MG63 (cell line): Measurements from ENCODE around the gene PTPRE. TPM values are rescaled to one million over a fixed set of nuclear protein-coding genes. Genes with fewer than 3 reads are reported as not detected.
A peak's percentile ranks its signal among the peaks of the same experiment; 100 is the strongest.

Experiments
- DNase-seq: peaks from one replicate; pipeline ENCODE4 v3.0.0-alpha.2; 2020
- H3K27me3 ChIP-seq: fragments of 250-450 bp; sonication (Bioruptor Pico); 2 replicates; pipeline ENCODE4 v1.5.1; 2020; ENCODE audit warnings: mild to moderate bottlenecking, moderate library complexity
- H3K36me3 ChIP-seq: fragments of 250-450 bp; sonication (Bioruptor Pico); 2 replicates; pipeline ENCODE4 v1.5.1; 2020; ENCODE audit warnings: mild to moderate bottlenecking, moderate library complexity
- H3K4me3 ChIP-seq: fragments of 250-450 bp; sonication (Bioruptor Pico); 2 replicates; pipeline ENCODE4 v1.5.1; 2020; ENCODE audit warnings: mild to moderate bottlenecking, moderate library complexity
- H3K9me3 ChIP-seq: fragments of 250-450 bp; sonication (Bioruptor Pico); 2 replicates; pipeline ENCODE4 v1.5.1; 2020; ENCODE audit warnings: mild to moderate bottlenecking, moderate library complexity
- total RNA-seq: library from RNA; depleted of rRNA; stranded (reverse); fragments of >200 nt; shearing (Covaris generic); gene quantifications from 2 replicates; pipeline ENCODE4 v1.2.3, GENCODE V29; 2014; ENCODE audit warnings: low replicate concordance

PTPRE gene
- total RNA-seq, 1 experiment from 2014 or later: 0.86 TPM

DNA sequence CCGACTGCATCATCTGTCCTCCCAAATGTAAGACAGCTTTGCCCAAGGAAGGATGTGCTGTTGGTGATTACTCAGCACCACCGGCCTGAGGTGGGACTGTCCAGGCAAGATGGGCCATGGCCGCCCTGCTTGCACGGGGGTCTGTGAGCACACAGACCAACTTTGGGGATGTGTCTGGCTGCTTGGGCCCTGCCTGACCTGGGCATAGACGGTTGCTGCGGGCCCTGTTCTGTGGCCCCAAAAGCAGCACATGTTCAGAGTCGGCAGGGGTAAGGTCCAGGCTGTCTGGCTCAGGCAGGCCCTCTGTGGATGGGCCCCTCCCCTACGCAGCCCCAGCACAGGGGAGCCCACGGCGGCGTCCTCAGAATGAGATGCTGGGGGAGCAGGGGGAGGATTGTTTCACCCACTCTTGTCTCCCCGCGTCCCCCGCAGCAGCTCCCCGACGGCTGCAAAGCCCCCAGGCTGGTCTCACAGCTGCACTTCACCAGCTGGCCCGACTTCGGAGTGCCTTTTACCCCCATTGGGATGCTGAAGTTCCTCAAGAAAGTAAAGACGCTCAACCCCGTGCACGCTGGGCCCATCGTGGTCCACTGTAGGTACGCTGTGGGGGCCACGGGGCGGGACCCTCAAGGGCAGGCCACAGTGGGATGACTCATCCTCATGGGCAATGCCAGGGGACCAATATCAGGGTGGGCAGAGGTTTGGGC lies 160.9 kb downstream of the PTPRE start:
- H3K27me3 ChIP-seq: no peaks in the 10 kb centered on the region
- H3K4me3 ChIP-seq: no peak overlapping the region
- H3K36me3 ChIP-seq: no peaks in the 10 kb centered on the region
- no peaks in the 10 kb centered on the region for H3K9me3 ChIP-seq
- DNase-seq: no peak

DNA sequence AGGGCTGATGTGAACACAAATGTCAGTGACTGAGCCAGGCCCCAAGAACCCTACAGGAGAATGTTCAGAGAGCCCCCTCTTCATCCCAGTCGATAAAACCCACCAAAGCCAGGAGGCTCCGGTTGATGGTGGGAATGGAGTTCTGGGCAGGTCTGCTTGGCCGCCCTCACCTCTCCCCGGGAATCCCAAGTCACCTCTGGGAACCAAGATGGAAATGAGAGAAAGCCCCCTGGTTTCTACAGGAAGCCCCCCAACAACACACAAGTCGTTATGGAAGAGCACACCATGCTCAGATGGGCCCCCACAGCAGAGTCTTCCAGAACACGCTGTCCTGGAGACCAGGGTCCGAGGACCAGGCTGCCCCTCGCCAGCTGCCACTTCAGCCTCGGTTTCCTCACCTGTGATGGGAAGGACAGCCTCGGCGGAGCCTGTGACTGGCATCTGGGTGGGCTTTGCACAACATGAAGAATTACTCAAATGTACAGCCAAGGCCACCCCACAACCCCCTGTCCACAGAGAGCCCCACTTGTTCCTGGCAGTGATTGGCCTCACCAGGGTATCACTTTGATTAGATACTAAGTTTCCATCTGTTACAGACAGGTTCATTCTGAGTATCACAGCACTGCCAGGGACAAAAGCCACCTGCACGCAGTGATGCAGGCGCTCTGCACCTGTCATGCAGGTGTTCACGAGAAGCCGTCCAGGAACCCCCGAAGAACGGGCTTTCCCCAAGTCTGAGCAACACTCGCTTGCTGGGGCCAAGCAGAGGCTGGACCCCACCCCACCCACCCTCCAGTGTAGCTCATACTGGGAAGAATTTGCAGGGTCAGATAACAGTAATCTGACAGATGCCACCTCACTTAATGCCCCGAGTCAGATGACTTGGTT lies 161.7 kb downstream of the PTPRE start:
- H3K9me3 ChIP-seq: no peaks in the 10 kb centered on the region
- DNase-seq: no peak
- no peaks in the 10 kb centered on the region for H3K36me3 ChIP-seq
- H3K4me3 ChIP-seq: no peak overlapping the region
- no peaks in the 10 kb centered on the region for H3K27me3 ChIP-seq

GRCh38 chr10:128069351-128070051 lies 162.6 kb downstream of the PTPRE start:
- no peak overlapping the region for H3K4me3 ChIP-seq
- H3K9me3 ChIP-seq: no peaks in the 10 kb centered on the region
- no peaks in the 10 kb centered on the region for H3K27me3 ChIP-seq
- peak; percentile 54 for DNase-seq
- no peaks in the 10 kb centered on the region for H3K36me3 ChIP-seq

- no peak overlapping the region for H3K4me3 ChIP-seq
- no peaks in the 10 kb centered on the region for H3K9me3 ChIP-seq
- no peaks in the 10 kb centered on the region for H3K27me3 ChIP-seq
- no peak for DNase-seq
- H3K36me3 ChIP-seq: no peaks in the 10 kb centered on the region
Measured at GRCh38 chr10:128070161-128070560, 163.3 kb downstream of the PTPRE start.

DNA sequence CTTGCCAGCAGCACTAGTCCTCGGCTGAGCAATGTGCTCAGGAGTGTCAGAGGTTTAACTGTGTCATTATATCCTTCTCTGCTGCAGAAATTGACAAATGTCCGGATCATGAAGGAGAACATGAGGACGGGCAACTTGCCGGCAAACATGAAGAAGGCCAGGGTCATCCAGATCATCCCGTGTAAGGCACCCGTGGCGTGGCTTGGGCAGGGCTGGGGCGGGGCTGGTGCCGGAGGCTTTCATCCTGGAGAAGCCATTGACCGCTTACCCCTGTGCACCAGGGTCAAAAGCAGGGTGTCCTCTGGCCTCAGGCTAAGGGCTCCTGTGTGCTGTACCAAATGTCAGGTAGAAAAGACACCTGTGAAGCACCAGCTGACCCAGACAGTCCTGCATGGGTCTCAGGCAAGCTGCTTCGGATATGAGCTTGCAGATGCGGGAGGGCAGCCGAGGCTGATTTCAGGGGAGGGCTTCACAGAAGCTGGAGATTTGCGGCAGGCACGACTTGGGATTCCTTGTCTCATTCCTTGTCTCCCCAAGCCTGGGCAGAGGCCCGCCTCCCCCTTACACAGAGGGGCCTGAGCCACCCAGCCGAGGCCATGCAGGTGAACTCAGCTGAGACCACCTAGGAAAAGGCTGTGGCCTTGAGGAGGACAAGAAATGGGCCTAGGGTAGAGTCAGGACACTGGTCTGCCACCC lies 164.0 kb downstream of the PTPRE start:
- no peaks in the 10 kb centered on the region for H3K36me3 ChIP-seq
- H3K27me3 ChIP-seq: no peaks in the 10 kb centered on the region
- DNase-seq: no peak
- no peaks in the 10 kb centered on the region for H3K9me3 ChIP-seq
- H3K4me3 ChIP-seq: no peak overlapping the region

DNA sequence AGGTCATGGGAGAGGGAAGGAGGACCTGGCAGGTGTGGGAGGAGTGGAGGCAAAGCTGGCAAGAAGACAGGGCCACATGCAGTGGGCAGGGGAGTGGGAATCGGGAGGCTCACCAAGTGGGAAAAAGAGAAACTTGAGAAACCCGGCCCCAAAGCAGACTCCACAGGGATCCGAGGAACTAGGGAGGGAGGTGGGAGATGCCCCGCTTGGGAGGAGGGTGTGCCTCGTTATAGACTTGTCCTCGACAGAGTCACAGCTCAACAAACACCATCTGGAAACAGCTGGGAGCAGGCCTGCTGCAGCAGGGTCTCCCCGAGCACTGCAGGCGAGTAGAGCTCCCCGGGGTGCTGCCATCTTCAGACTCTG lies 164.5 kb downstream of the PTPRE start:
- Histone ChIP-seq H3K27me3 (no peaks in the 10 kb centered on the region), H3K36me3 (no peaks in the 10 kb centered on the region), H3K4me3 (no peak overlapping the region), H3K9me3 (no peaks in the 10 kb centered on the region)
- no peak for DNase-seq

DNA sequence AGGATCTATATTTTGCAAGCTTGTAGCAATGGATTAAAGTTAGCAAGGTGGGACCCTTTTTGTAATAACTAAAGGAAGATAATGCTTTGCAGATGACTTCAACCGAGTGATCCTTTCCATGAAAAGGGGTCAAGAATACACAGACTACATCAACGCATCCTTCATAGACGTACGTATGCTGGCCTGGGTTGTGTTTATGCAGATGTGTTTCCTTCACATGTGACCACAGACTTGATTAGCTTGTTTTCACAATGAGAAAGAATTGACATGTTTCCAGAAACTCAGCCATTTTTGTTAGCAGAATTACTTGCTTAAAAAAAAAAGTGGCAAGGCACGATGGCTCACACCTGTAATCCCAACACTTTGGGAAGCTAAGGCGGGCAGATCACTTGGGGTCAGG lies 165.1 kb downstream of the PTPRE start:
- Histone ChIP-seq H3K27me3 (no peaks in the 10 kb centered on the region), H3K9me3 (no peaks in the 10 kb centered on the region), H3K4me3 (no peak overlapping the region), H3K36me3 (no peaks in the 10 kb centered on the region)
- no peak for DNase-seq

DNA sequence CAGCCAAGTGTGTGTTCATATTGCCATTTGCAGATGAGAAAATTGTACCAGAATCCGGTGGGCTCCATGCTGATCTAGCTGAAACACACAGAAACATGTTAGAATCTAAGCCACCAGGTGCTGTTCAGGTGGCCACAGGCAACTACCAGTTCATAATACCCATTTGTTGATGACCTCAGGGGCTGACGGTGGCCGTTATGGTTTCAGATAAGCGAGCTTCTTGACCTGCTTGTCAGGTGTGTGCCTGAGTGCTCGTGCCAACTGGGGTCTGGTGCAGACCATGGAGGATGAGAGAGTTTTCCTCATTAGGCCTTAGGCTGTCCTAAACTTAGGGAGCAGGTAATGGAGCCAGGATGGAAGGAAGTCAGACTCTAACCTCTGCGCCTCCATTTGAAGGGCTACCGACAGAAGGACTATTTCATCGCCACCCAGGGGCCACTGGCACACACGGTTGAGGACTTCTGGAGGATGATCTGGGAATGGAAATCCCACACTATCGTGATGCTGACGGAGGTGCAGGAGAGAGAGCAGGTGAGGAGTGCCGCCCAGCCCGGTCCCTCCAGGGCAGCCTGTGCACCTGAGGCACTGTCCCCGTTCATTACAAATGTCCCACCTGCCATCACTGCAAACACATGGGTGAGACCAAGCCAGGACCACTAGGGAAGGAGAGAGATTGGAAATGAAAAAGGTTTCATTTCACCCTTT lies 166.2 kb downstream of the PTPRE start:
- Histone ChIP-seq H3K36me3 (no peaks in the 10 kb centered on the region), H3K4me3 (no peak overlapping the region), H3K27me3 (no peaks in the 10 kb centered on the region), H3K9me3 (no peaks in the 10 kb centered on the region)
- DNase-seq: no peak

DNA sequence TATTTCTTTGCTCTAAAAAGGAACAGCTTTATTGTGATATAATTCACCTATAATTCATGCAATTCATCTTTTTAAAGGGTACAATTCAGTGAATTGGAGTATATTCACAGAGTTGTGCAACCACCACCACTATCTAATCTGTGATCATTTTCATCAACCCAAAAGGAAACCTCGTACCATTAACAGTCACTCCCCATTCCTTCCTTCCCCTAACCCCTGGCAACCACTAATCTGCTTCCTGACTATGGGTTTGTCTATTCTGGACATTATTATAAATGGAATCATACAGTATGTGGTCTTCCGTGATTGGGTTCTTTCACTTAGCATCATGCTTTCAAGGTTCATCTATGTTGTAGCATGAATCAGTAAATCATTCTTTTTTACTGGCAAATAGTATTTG lies 167.0 kb downstream of the PTPRE start:
- no peak for DNase-seq
- H3K4me3 ChIP-seq: no peak overlapping the region
- no peaks in the 10 kb centered on the region for H3K9me3 ChIP-seq

GRCh38 chr10:128074589-128074988 lies 167.7 kb downstream of the PTPRE start:
- DNase-seq: no peak
- Histone ChIP-seq H3K4me3 (no peak overlapping the region), H3K9me3 (no peaks in the 10 kb centered on the region), H3K36me3 (no peaks in the 10 kb centered on the region), H3K27me3 (no peaks in the 10 kb centered on the region)

More for the DNA sequence above, 167.0 kb downstream of the PTPRE start:
- H3K36me3 ChIP-seq: no peaks in the 10 kb centered on the region
- no peaks in the 10 kb centered on the region for H3K27me3 ChIP-seq

GRCh38 chr10:128077155-128077875 lies 170.4 kb downstream of the PTPRE start:
- Histone ChIP-seq H3K36me3 (no peaks in the 10 kb centered on the region), H3K27me3 (no peaks in the 10 kb centered on the region), H3K9me3 (no peaks in the 10 kb centered on the region), H3K4me3 (no peak overlapping the region)
- no peak for DNase-seq

- Histone ChIP-seq H3K4me3 (no peak overlapping the region), H3K9me3 (no peaks in the 10 kb centered on the region), H3K27me3 (no peaks in the 10 kb centered on the region), H3K36me3 (no peaks in the 10 kb centered on the region)
- DNase-seq: peak; percentile 30
Measured at GRCh38 chr10:128078136-128078969, 171.4 kb downstream of the PTPRE start.

- Histone ChIP-seq H3K36me3 (no peaks in the 10 kb centered on the region), H3K4me3 (no peak overlapping the region), H3K9me3 (no peaks in the 10 kb centered on the region), H3K27me3 (no peaks in the 10 kb centered on the region)
- no peak for DNase-seq
Measured at GRCh38 chr10:128080231-128080630, 173.3 kb downstream of the PTPRE start.

GRCh38 chr10:128080641-128081040 lies 173.7 kb downstream of the PTPRE start:
- no peak overlapping the region for H3K4me3 ChIP-seq
- H3K27me3 ChIP-seq: no peaks in the 10 kb centered on the region
- H3K36me3 ChIP-seq: no peaks in the 10 kb centered on the region
- no peaks in the 10 kb centered on the region for H3K9me3 ChIP-seq
- DNase-seq: no peak

- Histone ChIP-seq H3K36me3 (no peaks in the 10 kb centered on the region), H3K9me3 (no peaks in the 10 kb centered on the region), H3K4me3 (no peak overlapping the region), H3K27me3 (no peaks in the 10 kb centered on the region)
- DNase-seq: no peak
Measured at GRCh38 chr10:128081222-128081621, 174.3 kb downstream of the PTPRE start.
